ENCODE results near the gene PANK4.

PANK4 gene

DNA sequence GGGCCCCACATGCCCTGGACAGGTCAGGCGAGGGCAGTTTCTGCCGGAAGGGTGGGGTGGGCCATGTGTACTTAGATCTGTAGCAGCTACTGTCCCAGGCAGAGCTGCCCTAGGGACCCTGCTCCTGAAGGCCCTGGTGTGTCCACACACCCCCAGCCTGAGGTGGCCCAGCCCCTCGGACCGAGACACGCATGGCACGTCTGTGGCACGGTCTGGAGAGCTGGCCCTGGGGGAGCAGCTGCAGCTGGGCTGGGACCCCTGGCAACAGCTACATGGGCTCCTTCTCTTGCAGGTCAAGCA is 24.6 kb downstream of the PANK4 start:
- no peaks in the 10 kb centered on the region for H3K9me3 ChIP-seq (replicated peaks; ENCODE audit: insufficient read depth, low read length)
- H3K36me3 ChIP-seq (replicated peaks; ENCODE audit: insufficient read depth, low read length): no peaks in the 10 kb centered on the region
- no peaks in the 10 kb centered on the region for H3K79me2 ChIP-seq (ENCODE audit: low read length)
- H3K9ac ChIP-seq (ENCODE audit: low read length): no peak overlapping the region
- no peaks in the 10 kb centered on the region for H3F3A ChIP-seq (ENCODE audit: insufficient read depth, low read length)
- no peak overlapping the region for H3K4me3 ChIP-seq (ENCODE audit: low read length)
- no peaks in the 10 kb centered on the region for H3K9me2 ChIP-seq (replicated peaks; ENCODE audit: insufficient read depth, low read length)
- H3K27me3 ChIP-seq (replicated peaks; ENCODE audit: insufficient read depth, low read length): peaks cover 25% of the 10 kb centered on the region
- TF ChIP-seq, protein P1, sequence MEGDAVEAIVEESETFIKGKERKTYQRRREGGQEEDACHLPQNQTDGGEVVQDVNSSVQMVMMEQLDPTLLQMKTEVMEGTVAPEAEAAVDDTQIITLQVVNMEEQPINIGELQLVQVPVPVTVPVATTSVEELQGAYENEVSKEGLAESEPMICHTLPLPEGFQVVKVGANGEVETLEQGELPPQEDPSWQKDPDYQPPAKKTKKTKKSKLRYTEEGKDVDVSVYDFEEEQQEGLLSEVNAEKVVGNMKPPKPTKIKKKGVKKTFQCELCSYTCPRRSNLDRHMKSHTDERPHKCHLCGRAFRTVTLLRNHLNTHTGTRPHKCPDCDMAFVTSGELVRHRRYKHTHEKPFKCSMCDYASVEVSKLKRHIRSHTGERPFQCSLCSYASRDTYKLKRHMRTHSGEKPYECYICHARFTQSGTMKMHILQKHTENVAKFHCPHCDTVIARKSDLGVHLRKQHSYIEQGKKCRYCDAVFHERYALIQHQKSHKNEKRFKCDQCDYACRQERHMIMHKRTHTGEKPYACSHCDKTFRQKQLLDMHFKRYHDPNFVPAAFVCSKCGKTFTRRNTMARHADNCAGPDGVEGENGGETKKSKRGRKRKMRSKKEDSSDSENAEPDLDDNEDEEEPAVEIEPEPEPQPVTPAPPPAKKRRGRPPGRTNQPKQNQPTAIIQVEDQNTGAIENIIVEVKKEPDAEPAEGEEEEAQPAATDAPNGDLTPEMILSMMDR (IDR thresholded peaks at IDR 0.05; ENCODE audit: low read length): no peak
- TF ChIP-seq EZH2phosphoT487 (IDR thresholded peaks at IDR 0.05; ENCODE audit: low read length): no peak
- no peak for TF ChIP-seq EZH2 (optimal IDR thresholded peaks at IDR 0.05; ENCODE audit: low read depth, low read length)
- DNase-seq: no peak
- H2AFZ ChIP-seq (ENCODE audit: low read length): no peak overlapping the region
- no peaks in the 10 kb centered on the region for H3K4me1 ChIP-seq (ENCODE audit: low read length)
- no peak overlapping the region for H3K4me2 ChIP-seq (ENCODE audit: low read depth, low read length)
- no peaks in the 10 kb centered on the region for H4K20me1 ChIP-seq (ENCODE audit: insufficient read depth, low read length)
- H3K27ac ChIP-seq (ENCODE audit: low read length): no peak overlapping the region

DNA sequence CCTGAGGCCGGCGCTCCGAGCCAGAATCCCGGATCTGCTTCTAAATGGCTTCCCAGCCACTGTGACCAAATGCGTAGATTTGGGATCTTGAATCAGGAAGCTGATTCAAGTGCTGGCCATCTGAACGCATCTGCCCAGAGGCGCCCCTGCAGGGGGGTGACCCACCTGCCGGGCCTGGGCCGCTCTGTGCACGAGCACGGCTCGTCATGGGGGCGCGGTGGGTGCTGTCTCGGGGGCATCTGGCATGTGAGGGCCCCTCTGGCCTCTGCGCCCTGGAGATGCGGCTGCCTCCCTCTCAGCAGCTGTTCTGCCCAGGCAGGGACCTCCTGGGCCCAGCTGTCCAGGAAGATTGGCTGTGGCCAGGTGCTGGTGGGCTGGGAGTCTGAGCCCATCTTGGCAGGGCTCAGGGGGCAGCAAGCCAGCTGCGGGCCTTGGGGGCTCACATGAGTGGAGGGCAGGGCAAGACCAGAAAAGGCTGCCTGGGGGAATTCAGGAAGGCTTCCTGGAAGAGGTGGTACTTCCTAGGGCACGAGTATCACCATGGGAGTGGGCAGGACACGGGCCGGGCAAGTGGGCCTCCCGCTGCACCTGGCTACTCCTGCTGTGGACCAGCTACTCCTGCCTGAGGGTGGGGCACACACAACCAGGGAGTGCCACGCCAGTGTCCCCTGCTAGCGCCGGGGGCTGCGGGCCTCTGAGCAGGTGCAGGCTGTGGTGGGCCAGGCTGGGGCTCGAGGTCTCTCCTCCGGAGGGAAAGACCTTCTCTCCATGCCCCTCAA is 25.2 kb downstream of the PANK4 start:
- Histone ChIP-seq H3K27me3 (replicated peaks; ENCODE audit: insufficient read depth, low read length) (peaks cover 31% of the 10 kb centered on the region), H3K4me3 (ENCODE audit: low read length) (no peak overlapping the region), H3K9ac (ENCODE audit: low read length) (no peak overlapping the region), H3K9me2 (replicated peaks; ENCODE audit: insufficient read depth, low read length) (no peaks in the 10 kb centered on the region), H4K20me1 (ENCODE audit: insufficient read depth, low read length) (no peaks in the 10 kb centered on the region), H3K36me3 (replicated peaks; ENCODE audit: insufficient read depth, low read length) (no peaks in the 10 kb centered on the region), H3K9me3 (replicated peaks; ENCODE audit: insufficient read depth, low read length) (no peaks in the 10 kb centered on the region), H3K4me2 (ENCODE audit: low read depth, low read length) (no peak overlapping the region), H3K79me2 (ENCODE audit: low read length) (no peaks in the 10 kb centered on the region), H3K27ac (ENCODE audit: low read length) (no peak overlapping the region), H3F3A (ENCODE audit: insufficient read depth, low read length) (no peaks in the 10 kb centered on the region), H2AFZ (ENCODE audit: low read length) (no peak overlapping the region), H3K4me1 (ENCODE audit: low read length) (0 out of 2 replicates have a peak, but pooled peaks cover 2% of the 10 kb centered on the region)
- DNase-seq: no peak
- TF ChIP-seq, protein P1 (IDR thresholded peaks at IDR 0.05; ENCODE audit: low read length): no peak
- TF ChIP-seq EZH2phosphoT487 (IDR thresholded peaks at IDR 0.05; ENCODE audit: low read length) (no peak), EZH2 (optimal IDR thresholded peaks at IDR 0.05; ENCODE audit: low read depth, low read length) (no peak)

DNA sequence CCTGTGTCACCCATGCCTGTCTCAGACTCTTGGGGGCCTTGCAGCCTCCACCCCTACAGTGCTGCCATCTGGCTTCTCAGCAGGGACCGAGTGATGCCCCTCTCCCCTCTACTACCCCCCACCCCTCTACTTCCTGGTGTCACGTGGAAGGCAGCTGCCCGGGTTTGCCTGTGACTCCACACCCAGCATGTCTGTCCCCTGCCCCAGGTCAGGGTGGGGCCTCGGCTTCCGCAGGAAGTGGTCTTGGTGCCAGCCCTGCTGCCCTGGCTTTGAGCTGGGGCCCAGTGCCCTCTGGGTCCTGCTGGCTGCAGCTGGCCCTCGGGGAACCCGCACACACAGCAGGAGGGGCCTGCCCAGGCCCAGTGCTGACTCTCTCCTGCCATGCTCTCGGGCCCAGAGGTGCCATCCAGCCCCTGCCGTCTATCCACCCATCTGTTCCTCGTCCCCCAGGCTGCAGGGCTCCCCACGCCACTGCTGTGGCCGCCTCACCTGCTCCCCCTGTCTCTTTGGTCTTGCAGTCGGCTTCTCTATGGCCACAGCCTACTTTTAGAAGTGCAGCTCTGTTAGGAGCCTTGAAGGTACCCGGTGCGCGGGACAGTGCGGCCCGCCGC is 26.3 kb downstream of the PANK4 start:
- Histone ChIP-seq H3F3A (ENCODE audit: insufficient read depth, low read length) (no peaks in the 10 kb centered on the region), H3K4me1 (ENCODE audit: low read length) (0 out of 2 replicates have a peak, but pooled peaks cover 7% of the 10 kb centered on the region), H3K27ac (ENCODE audit: low read length) (no peak overlapping the region), H3K4me3 (ENCODE audit: low read length) (no peak overlapping the region), H3K9ac (ENCODE audit: low read length) (no peak overlapping the region), H3K27me3 (replicated peaks; ENCODE audit: insufficient read depth, low read length) (peaks cover 39% of the 10 kb centered on the region), H3K4me2 (ENCODE audit: low read depth, low read length) (no peak overlapping the region), H3K36me3 (replicated peaks; ENCODE audit: insufficient read depth, low read length) (no peaks in the 10 kb centered on the region), H3K79me2 (ENCODE audit: low read length) (no peaks in the 10 kb centered on the region), H3K9me2 (replicated peaks; ENCODE audit: insufficient read depth, low read length) (no peaks in the 10 kb centered on the region), H4K20me1 (ENCODE audit: insufficient read depth, low read length) (no peaks in the 10 kb centered on the region), H2AFZ (ENCODE audit: low read length) (no peak overlapping the region), H3K9me3 (replicated peaks; ENCODE audit: insufficient read depth, low read length) (no peaks in the 10 kb centered on the region)
- TF ChIP-seq, protein P1 (IDR thresholded peaks at IDR 0.05; ENCODE audit: low read length): no peak
- no peak for TF ChIP-seq EZH2 (optimal IDR thresholded peaks at IDR 0.05; ENCODE audit: low read depth, low read length)
- no peak for TF ChIP-seq EZH2phosphoT487 (IDR thresholded peaks at IDR 0.05; ENCODE audit: low read length)
- DNase-seq: no peak

All from MM.1S (cell line).